ENCODE measurements around the gene LHX2.

Gene LHX2

GRCh38 chr9:124017051-124017928 is 5.7 kb downstream of the LHX2 start:
- Histone ChIP-seq H3K27me3 (ENCODE audit: control insufficient read depth, insufficient read depth, low read length) (peaks cover 98% of the 10 kb centered on the region), H3K9ac (ENCODE audit: low read depth, low read length) (no peak overlapping the region)

DNA sequence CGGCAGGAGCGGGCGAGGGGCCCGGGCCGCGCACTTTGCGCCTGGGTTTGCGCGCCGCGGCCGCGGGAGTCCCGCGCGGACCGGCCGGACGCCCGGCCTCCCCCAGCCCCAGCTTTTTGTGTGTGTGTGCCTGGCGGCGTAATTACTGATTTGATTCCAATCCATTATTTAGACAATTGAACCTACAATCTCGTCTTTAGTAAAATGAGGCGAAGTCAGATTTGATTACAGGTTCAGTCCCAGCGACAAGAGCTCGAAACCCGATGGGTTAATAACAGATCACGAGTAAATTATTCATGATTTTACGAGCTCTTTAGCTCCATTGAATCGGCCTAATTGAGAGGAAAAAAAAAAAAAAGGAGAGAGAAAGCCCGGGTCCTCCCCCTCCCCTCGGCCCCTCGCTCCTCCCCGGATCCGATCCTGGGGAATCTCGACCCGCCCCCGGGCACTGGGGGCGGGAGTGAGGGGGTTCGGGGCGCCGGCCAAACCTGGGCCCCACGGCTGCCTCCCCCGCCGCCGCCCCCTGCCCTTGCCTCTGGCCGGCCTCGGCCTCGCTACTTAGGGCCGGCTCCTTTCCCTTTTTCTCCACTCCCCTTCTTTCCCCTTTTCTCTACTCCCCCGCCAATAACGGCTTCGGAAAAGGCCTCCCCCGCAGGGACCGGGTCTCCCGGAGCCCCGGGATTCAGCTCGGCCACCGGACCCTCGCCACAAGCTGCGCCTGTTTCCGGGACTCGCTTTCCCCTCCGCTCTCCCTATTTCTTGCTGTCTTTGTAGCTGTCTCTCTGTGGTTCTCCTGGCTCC is 6.6 kb downstream of the LHX2 start:
- Histone ChIP-seq H3K9me3 (ENCODE audit: control insufficient read depth, insufficient read depth, low read length) (no peaks in the 10 kb centered on the region), H3K36me3 (ENCODE audit: control insufficient read depth, insufficient read depth, low read length) (no peaks in the 10 kb centered on the region), H3K27me3 (ENCODE audit: control insufficient read depth, insufficient read depth, low read length) (peaks cover 98% of the 10 kb centered on the region), H3K4me3 (ENCODE audit: low read depth, low read length) (peak overlapping the region; percentile 51), H3K4me1 (ENCODE audit: control insufficient read depth, insufficient read depth, low read length) (peaks cover 8% of the 10 kb centered on the region), H3K9ac (ENCODE audit: low read depth, low read length) (no peak overlapping the region)

More at GRCh38 chr9:124017051-124017928, 5.7 kb downstream of the LHX2 start:
- no peaks in the 10 kb centered on the region for H3K36me3 ChIP-seq (ENCODE audit: control insufficient read depth, insufficient read depth, low read length)
- H3K4me1 ChIP-seq (ENCODE audit: control insufficient read depth, insufficient read depth, low read length): peaks cover 6% of the 10 kb centered on the region
- peak overlapping the region; percentile 23 for H3K4me3 ChIP-seq (ENCODE audit: low read depth, low read length)
- no peaks in the 10 kb centered on the region for H3K9me3 ChIP-seq (ENCODE audit: control insufficient read depth, insufficient read depth, low read length)

DNA sequence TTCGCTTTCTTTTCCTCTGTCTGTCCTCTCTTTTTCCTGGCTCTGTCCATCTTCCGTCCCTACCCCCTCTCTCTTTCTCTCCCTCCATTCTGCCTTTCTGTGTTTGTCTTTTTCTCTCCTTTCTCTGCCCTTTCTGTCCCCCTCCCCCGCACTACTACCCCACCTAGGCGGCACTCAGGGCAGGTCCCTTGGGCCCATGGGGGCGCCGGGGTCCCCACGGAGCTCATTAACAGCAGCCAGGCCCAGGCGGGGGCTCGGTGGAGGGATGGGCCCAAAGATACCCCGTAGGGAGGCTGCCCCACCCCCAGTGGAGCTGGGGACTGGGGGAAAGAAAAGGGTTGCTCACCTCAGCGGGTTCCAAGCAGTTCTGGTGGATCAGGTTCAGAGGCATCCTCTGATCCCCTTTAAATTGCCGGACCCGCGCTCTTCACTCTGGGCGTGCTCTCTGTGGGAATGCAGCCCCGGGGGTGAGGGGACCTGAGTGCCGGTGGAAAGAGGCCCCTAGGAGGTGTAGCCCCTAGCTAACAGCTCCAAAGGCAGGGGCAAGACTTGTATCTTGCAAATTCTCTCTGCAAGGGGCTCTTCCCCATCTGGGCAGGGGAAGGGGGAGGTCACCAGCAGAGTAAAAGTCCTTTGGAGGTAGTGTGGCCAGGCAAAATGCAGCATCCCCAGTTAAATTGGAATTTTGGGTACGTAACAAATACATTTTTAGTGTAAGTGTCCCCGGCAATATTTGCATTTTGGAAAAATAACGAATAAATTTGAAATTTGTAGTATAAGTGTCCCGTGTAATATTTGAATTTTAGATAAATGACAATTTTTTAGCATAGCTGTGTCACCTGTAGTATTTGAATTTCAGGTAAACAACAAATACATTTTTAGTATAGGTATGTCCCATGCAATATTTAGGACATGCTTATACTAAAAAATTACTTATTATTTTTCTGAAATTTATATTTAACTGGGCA is 7.4 kb downstream of the LHX2 start:
- peaks cover 98% of the 10 kb centered on the region for H3K27me3 ChIP-seq (ENCODE audit: control insufficient read depth, insufficient read depth, low read length)
- no peaks in the 10 kb centered on the region for H3K36me3 ChIP-seq (ENCODE audit: control insufficient read depth, insufficient read depth, low read length)
- H3K9ac ChIP-seq (ENCODE audit: low read depth, low read length): no peak overlapping the region
- no peaks in the 10 kb centered on the region for H3K9me3 ChIP-seq (ENCODE audit: control insufficient read depth, insufficient read depth, low read length)
- peaks cover 8% of the 10 kb centered on the region for H3K4me1 ChIP-seq (ENCODE audit: control insufficient read depth, insufficient read depth, low read length)
- H3K4me3 ChIP-seq (ENCODE audit: low read depth, low read length): peak overlapping the region; percentile 51

- peaks cover 8% of the 10 kb centered on the region for H3K4me1 ChIP-seq (ENCODE audit: control insufficient read depth, insufficient read depth, low read length)
- no peak overlapping the region for H3K4me3 ChIP-seq (ENCODE audit: low read depth, low read length)
- H3K27me3 ChIP-seq (ENCODE audit: control insufficient read depth, insufficient read depth, low read length): peaks cover 98% of the 10 kb centered on the region
- no peaks in the 10 kb centered on the region for H3K9me3 ChIP-seq (ENCODE audit: control insufficient read depth, insufficient read depth, low read length)
- H3K9ac ChIP-seq (ENCODE audit: low read depth, low read length): no peak overlapping the region
- no peaks in the 10 kb centered on the region for H3K36me3 ChIP-seq (ENCODE audit: control insufficient read depth, insufficient read depth, low read length)
These were observed 8.4 kb downstream of the LHX2 start for GRCh38 chr9:124019771-124020519.

DNA sequence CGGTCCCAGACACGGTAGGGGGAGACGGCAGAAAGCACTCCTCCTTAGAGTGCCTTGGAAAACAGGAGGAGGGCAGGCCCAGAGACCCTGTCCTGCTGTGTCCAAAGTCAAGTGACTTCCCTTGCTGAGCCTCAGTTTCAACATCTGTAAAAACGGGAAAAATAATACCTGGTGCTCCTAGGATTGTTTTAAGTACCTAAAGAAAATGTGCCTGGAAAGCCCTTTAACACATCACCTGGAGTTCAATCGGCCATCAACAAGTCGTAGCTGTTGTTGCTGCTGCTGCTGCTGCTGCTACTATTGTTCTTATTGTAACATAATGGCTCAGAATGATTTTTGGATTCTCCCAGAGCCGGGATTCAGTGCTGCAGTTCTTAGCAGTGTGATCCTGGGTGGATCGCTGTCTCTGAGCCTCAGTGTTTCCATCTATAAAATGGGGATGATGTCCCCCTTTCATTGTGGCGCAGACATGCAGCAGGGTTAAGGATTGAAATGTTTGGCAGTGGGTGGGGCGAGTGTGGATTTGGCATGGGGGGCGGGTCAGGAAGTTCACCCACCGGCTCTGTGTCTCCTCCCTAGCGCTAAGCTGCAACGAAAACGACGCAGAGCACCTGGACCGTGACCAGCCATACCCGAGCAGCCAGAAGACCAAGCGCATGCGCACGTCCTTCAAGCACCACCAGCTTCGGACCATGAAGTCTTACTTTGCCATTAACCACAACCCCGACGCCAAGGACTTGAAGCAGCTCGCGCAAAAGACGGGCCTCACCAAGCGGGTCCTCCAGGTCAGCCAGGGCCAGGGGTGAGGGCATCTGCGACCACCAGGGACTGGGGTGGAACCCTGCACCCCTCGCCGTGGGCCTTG is 9.2 kb downstream of the LHX2 start:
- H3K4me1 ChIP-seq (ENCODE audit: control insufficient read depth, insufficient read depth, low read length): peaks cover 8% of the 10 kb centered on the region
- H3K9me3 ChIP-seq (ENCODE audit: control insufficient read depth, insufficient read depth, low read length): no peaks in the 10 kb centered on the region
- H3K36me3 ChIP-seq (ENCODE audit: control insufficient read depth, insufficient read depth, low read length): no peaks in the 10 kb centered on the region
- H3K9ac ChIP-seq (ENCODE audit: low read depth, low read length): no peak overlapping the region
- peaks cover 94% of the 10 kb centered on the region for H3K27me3 ChIP-seq (ENCODE audit: control insufficient read depth, insufficient read depth, low read length)
- H3K4me3 ChIP-seq (ENCODE audit: low read depth, low read length): peak overlapping the region; percentile 46

GRCh38 chr9:124021385-124021769 is 9.8 kb downstream of the LHX2 start:
- H3K4me1 ChIP-seq (ENCODE audit: control insufficient read depth, insufficient read depth, low read length): peaks cover 8% of the 10 kb centered on the region
- H3K9ac ChIP-seq (ENCODE audit: low read depth, low read length): no peak overlapping the region
- no peaks in the 10 kb centered on the region for H3K36me3 ChIP-seq (ENCODE audit: control insufficient read depth, insufficient read depth, low read length)
- peak overlapping the region; percentile 46 for H3K4me3 ChIP-seq (ENCODE audit: low read depth, low read length)
- H3K27me3 ChIP-seq (ENCODE audit: control insufficient read depth, insufficient read depth, low read length): peaks cover 91% of the 10 kb centered on the region
- H3K9me3 ChIP-seq (ENCODE audit: control insufficient read depth, insufficient read depth, low read length): no peaks in the 10 kb centered on the region

GRCh38 chr9:124022201-124023121 is 10.9 kb downstream of the LHX2 start:
- Histone ChIP-seq H3K36me3 (ENCODE audit: control insufficient read depth, insufficient read depth, low read length) (no peaks in the 10 kb centered on the region), H3K27me3 (ENCODE audit: control insufficient read depth, insufficient read depth, low read length) (peaks cover 85% of the 10 kb centered on the region), H3K4me1 (ENCODE audit: control insufficient read depth, insufficient read depth, low read length) (peaks cover 8% of the 10 kb centered on the region), H3K9me3 (ENCODE audit: control insufficient read depth, insufficient read depth, low read length) (no peaks in the 10 kb centered on the region), H3K4me3 (ENCODE audit: low read depth, low read length) (peak overlapping the region; percentile 31), H3K9ac (ENCODE audit: low read depth, low read length) (no peak overlapping the region)

- peaks cover 8% of the 10 kb centered on the region for H3K4me1 ChIP-seq (ENCODE audit: control insufficient read depth, insufficient read depth, low read length)
- H3K4me3 ChIP-seq (ENCODE audit: low read depth, low read length): no peak overlapping the region
- peaks cover 80% of the 10 kb centered on the region for H3K27me3 ChIP-seq (ENCODE audit: control insufficient read depth, insufficient read depth, low read length)
- H3K36me3 ChIP-seq (ENCODE audit: control insufficient read depth, insufficient read depth, low read length): no peaks in the 10 kb centered on the region
- H3K9ac ChIP-seq (ENCODE audit: low read depth, low read length): no peak overlapping the region
- no peaks in the 10 kb centered on the region for H3K9me3 ChIP-seq (ENCODE audit: control insufficient read depth, insufficient read depth, low read length)
These were observed 12.5 kb downstream of the LHX2 start for GRCh38 chr9:124024107-124024506.

DNA sequence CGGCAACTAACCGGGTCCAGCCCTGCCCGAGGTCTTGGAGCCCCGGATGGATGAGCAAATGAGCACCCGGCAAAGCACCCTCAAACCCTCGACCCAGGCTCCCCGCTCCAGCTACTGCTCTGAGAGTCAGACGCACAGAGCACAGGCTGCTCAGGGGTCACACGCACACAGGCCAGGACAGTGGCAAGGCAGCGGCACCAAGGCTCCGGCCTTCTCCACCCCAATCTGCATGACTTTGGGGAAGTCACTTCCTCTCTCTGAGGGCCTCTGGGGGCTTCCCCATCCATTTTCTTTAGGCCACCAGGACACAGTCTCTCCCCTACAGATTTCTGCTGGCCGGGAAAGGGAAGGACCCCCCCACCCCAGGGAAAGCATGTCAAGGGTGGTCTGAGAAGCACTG is 18.0 kb downstream of the LHX2 start:
- Histone ChIP-seq H3K4me1 (ENCODE audit: control insufficient read depth, insufficient read depth, low read length) (no peaks in the 10 kb centered on the region), H3K27me3 (ENCODE audit: control insufficient read depth, insufficient read depth, low read length) (peaks cover 51% of the 10 kb centered on the region), H3K36me3 (ENCODE audit: control insufficient read depth, insufficient read depth, low read length) (no peaks in the 10 kb centered on the region), H3K9me3 (ENCODE audit: control insufficient read depth, insufficient read depth, low read length) (no peaks in the 10 kb centered on the region), H3K4me3 (ENCODE audit: low read depth, low read length) (no peak overlapping the region), H3K9ac (ENCODE audit: low read depth, low read length) (no peak overlapping the region)

Measured in iPS-15b (cell line).